ENCODE results near the gene PMS1. TPM values are rescaled to one million over a fixed set of nuclear protein-coding genes. Genes with fewer than 3 reads are reported as not detected.
"Not testable (repeated sequence)": the region's sequence is repeated elsewhere in the genome, so short reads cannot be mapped to it uniquely, and the experiment has no call there.

Gene PMS1
- total RNA-seq, 1 donor from 2014 or later, result 35.7 TPM

GRCh38 chr2:189858291-189858690 is 74.0 kb downstream of the PMS1 start:
- intact Hi-C loops (cut with micrococcal nuclease), result no loop called here

- intact Hi-C loops (cut with micrococcal nuclease), result no loop called here
Measured at GRCh38 chr2:189860161-189860560, 75.9 kb downstream of the PMS1 start.

GRCh38 chr2:189862751-189863150 is 78.5 kb downstream of the PMS1 start:
- intact Hi-C loops (cut with micrococcal nuclease), result no loop called here

- intact Hi-C loops (cut with micrococcal nuclease), result no loop called here
Measured at GRCh38 chr2:189865826-189866225, 81.6 kb downstream of the PMS1 start.

GRCh38 chr2:189866296-189866695 is 82.0 kb downstream of the PMS1 start:
- intact Hi-C loops (cut with micrococcal nuclease), result no loop called here

GRCh38 chr2:189868896-189869295 is 84.6 kb downstream of the PMS1 start:
- intact Hi-C loops (cut with micrococcal nuclease), result no loop called here

GRCh38 chr2:189870381-189871085 is 86.3 kb downstream of the PMS1 start:
- intact Hi-C loops (cut with micrococcal nuclease), result no loop called here

GRCh38 chr2:189873696-189874095 is 89.4 kb downstream of the PMS1 start:
- intact Hi-C loops (cut with micrococcal nuclease), result no loop called here

- intact Hi-C loops (cut with micrococcal nuclease), result loop anchor here (1.0 kb wide), 1 partner anchor 90 kb away; the partner anchor contains the start of genes ORMDL1 and PMS1
Measured at GRCh38 chr2:189874586-189875320, 90.5 kb downstream of the PMS1 start.

GRCh38 chr2:189876271-189876670 is 92.0 kb downstream of the PMS1 start:
- intact Hi-C loops (cut with micrococcal nuclease), result no loop called here

GRCh38 chr2:189879716-189880081 is 95.4 kb downstream of the PMS1 start:
- intact Hi-C loops (cut with micrococcal nuclease), result no loop called here

- intact Hi-C loops (cut with micrococcal nuclease), result no loop called here
Measured at GRCh38 chr2:189880429-189880828, 96.2 kb downstream of the PMS1 start.

- intact Hi-C loops (cut with micrococcal nuclease), result no loop called here
Measured at GRCh38 chr2:189880832-189881492, 96.7 kb downstream of the PMS1 start.

- intact Hi-C loops (cut with micrococcal nuclease), result no loop called here
Measured at GRCh38 chr2:189885368-189885767, 101.1 kb downstream of the PMS1 start.

GRCh38 chr2:189892546-189893294 is 108.5 kb downstream of the PMS1 start:
- intact Hi-C loops (cut with micrococcal nuclease), result not testable (repeated sequence)

GRCh38 chr2:189896809-189897208 is 112.6 kb downstream of the PMS1 start:
- intact Hi-C loops (cut with micrococcal nuclease), result no loop called here

GRCh38 chr2:189899101-189899500 is 114.9 kb downstream of the PMS1 start:
- intact Hi-C loops (cut with micrococcal nuclease), result no loop called here

- intact Hi-C loops (cut with micrococcal nuclease), result no loop called here
Measured at GRCh38 chr2:189900726-189901125, 116.5 kb downstream of the PMS1 start.

- intact Hi-C loops (cut with micrococcal nuclease), result no loop called here
Measured at GRCh38 chr2:189901664-189902063, 117.4 kb downstream of the PMS1 start.

GRCh38 chr2:189913821-189914220 is 129.6 kb downstream of the PMS1 start:
- intact Hi-C loops (cut with micrococcal nuclease), result no loop called here

- intact Hi-C loops (cut with micrococcal nuclease), result no loop called here
Measured at GRCh38 chr2:189916651-189917050, 132.4 kb downstream of the PMS1 start.

Measured in T-helper 1 cell treated with Interleukin-12 subunit alpha and Interleukin-12 subunit beta and Interleukin-4 antibody, amounts not matched to agents 30 ng/mL and 1 ng/mL, for 36 hours (primary cell).